Cerebellar cortex (tissue), 1 donor: ENCODE measurements around the gene PTH2R.
"Not testable (repeated sequence)": the region's sequence is repeated elsewhere in the genome, so short reads cannot be mapped to it uniquely, and the experiment has no call there.

Experiments
- DNase-seq: peaks from one replicate; pipeline ENCODE4 v3.0.0-alpha.2; 2015; ENCODE audit warnings: low spot score

PTH2R gene

DNA sequence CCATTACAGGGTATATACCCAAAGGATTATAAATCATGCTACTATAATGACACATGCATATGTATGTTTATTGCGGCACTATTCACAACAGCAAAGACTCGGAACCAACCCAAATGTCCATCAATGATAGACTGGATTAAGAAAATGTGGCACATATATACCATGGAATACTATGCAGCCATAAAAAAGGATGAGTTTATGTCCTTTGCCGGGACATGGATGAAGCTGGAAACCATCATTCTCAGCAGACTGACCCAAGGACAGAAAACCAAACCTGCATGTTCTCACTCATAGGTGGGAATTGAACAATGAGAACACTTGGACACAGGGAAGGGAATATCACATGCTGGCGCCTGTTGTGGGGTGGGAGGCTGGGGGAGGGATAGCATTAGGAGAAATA is 9.8 kb upstream of the PTH2R start:
- not testable (repeated sequence) for DNase-seq

DNA sequence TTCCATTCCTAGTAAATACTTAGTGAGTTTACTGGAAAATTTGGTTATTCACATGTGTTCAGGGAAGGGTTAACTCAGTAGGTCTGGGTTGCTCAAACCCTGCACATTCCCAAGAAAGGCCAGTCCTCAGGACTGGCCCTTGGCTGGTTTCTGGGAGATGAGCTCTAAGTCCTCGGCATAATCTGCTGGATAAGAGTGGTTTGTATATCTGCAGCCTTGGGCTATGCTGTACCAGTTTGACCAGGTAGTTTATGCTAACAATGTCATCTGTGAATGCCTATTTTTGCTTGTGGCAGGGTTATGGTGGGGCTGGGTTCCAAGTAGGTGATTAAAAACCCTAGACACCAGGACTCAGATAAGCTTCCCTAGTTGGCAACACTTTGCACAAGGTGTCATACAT is 7.4 kb upstream of the PTH2R start:
- no peak for DNase-seq

DNA sequence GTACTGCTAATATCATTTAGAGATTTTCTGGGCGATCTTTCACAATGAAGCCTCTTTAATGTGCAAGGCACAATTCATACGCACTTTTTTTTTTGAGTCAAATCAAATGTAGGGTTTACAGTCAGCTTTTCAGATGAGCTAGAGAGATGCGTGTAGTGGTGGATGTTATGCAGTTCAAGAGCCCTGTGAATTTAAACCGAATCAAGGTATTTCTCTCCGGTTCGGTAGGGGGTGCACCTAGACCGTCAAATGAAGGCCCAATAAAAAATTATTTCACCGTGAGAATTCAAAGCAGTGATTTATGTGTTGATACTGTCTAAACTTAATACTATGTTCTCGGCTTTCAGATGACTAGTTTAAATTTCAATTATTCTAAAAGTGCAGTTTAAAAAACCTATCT is 1.1 kb downstream of the PTH2R start:
- peak; percentile 10 for DNase-seq

DNA sequence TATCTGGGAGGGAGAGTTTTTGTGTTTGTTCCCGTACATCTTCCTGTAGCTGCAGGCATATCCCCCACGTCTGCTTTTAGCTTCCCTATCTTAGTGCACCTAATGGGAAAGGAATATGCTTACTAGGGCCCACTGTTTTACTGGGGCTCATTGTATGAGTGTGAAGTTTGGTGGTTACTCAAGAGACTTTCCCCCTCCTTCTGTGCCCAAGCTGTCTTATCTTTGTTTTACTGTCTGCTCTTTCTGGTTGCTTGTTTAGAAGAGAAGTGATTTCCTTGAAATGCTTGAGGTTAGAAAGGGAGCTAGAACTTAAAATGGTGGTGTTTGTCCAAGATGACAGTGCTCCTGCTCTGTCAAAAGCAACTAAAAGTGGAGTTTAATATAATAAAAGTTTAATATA is 7.3 kb downstream of the PTH2R start:
- DNase-seq = no peak

DNA sequence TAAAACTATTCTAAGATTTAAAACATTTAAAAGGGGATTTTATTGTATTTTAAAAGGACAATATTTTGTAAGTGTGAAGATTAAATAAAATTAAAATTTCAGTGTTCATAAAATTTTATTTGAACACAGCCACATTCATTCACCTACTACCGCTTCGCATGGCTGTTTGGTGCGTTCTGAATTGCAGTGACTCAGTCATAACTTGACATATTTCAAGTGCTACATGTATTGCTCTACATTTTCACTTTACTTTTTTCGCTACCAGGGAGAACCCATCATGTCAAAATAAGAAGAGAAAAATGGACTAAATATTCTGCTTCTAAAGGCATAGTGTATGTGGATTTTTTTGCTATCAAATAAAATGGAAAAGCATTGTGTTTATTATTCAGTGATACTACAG is 8.7 kb downstream of the PTH2R start:
- no peak for DNase-seq

DNA sequence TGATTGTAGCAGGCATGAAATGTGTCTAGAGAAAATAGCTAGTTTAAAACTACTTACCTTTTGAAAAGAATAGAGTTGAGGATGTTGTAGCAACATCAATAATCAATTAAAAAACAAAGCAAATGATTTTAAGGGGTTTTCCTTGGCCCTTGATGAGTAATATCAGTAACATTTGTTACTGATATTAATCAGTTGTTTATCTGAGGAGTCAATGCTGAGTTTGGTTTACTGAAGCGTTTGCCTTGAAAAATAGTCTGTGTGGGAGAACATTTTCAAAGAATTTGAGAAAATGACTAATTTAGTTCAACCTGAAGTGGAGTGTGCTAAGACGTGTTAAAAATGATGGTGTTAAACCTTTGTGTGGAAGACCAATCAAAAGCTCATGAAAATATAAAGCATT is 9.3 kb downstream of the PTH2R start:
- no peak for DNase-seq

DNA sequence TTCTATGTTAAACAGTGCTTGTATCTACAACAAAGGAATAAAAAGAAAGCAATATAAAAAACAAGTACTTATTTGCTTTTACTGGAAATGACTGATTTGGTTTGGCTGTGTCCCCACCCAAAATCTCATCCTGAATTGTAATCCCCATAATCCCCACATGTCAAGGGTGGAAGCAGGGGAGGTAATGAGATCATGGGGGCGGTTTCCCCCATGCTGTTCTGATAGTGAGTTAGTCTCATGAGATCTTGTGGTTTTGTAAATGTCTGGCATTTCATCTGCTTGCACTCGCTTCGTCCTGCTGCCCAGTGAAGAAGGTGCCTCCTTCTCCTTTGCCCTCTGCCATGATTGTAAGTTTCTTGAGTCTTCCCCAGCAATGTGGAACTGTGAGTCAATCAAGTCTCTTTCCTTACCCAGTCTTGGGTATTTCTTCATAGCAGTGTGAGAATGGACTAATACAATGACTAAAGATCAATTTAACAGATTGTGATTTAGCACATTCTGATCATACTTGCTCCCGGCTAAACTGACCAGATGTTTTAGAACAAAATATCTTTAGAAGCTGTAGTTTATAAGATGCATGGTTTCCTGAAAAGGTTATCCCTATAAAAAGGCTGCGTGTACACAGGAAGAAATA is 19.9 kb downstream of the PTH2R start:
- DNase-seq = no peak

DNA sequence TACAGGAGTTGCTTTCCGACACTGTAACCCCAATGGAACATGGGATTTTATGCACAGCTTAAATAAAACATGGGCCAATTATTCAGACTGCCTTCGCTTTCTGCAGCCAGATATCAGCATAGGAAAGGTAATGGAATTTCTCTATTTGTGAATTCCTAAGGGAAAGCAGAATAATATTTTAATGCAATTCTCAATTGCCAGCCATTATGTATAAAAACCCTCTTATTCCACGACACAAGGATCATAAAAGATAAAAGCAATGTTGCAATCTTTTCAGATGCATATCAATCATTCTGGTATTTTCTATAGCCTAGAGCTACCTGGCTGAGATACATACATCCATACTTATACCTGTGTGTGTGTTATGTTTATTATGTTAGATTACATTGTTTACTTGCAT is 31.2 kb downstream of the PTH2R start:
- DNase-seq = no peak

DNA sequence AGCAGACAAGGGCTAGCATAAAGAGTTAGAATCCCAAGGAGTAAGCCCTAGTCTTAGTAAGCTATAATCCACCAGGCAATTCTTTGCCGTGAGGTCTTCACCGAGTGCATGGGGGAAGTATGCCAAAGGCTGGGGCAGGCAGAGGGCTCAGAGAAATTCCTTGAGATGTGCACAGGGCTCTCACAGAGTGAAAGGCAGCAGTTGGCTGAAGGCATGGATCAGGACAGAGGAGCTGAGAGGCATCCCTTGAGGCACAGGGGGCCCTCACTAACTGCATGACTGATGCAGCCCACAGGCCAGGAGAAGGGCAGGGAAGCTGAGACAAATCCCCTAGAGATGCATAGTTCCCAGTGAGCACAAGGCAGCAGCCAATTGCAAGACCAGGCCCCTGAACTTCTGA is 34.1 kb downstream of the PTH2R start:
- DNase-seq = no peak

DNA sequence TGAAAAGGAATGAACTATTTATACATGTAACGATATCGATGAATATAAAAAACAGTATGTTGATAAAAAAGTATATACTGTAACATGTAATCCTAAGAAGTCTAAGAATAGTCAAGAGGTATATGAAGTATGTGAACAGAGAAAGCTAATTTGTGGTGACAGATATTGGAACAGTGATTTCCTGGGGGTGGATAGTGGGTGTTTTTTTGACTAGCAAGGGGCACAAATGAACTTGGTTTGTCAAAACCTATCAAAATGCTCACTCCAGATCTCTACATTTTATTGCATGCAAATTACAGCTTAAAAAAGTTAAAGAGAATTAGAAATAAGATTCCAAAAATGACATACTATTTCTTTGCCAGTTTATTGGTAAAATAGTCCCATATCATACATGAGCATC is 35.4 kb downstream of the PTH2R start:
- no peak for DNase-seq

DNA sequence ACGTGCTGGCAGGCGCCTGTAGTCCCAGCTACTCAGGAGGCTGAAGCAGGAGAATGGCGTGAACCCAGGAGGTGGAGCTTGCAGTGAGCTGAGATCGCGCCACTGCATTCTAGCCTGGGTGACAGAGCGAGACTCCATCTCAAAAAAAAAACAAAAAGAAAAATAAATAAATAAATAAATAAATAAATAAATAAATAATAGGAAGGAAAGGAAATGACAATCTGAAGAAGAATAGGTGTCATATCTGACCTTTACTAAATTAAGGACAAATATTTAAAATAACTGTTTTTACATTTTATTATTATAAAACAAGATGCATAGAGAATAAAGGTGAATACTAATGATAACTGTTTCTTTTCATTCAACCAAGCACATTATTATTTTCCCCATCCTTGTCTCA is 40.9 kb downstream of the PTH2R start:
- DNase-seq = not testable (repeated sequence)

DNA sequence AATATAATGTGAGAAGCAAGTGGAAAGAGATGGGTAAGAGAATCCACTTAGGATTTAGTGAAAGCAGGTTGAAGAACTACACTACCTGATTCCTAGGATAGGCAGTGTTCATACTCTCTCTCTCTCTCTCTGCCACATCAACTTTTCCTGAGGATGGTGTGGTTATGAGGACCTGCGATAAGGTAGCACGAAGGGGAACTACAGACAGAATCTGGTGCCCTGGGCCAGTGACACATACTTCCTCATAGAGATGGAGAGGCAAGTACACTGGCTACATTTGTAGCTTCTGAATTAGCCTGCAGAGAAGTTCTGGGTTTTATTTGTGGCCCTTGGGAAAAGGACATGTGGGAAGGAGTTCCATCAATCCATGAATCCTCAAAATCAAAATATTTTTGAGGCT is 44.5 kb downstream of the PTH2R start:
- DNase-seq = no peak

DNA sequence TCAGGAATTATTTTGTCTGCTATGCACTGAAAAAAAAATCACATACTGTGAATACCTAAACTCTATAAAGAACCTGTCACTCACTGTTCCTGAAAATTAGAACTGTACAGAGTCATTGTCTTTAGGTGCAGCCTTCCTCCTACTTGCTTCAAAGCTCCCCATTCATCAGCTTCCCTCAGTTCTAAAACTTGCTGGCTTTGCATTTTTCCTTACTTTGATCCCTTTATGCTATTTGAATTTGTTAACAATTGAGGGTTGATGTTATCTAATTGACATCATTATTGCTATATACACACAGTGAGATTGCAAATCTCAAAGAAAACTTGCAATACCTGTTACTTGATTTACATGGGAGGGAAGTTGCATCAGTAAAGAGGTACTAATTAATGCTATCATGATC is 48.3 kb downstream of the PTH2R start:
- DNase-seq = no peak

DNA sequence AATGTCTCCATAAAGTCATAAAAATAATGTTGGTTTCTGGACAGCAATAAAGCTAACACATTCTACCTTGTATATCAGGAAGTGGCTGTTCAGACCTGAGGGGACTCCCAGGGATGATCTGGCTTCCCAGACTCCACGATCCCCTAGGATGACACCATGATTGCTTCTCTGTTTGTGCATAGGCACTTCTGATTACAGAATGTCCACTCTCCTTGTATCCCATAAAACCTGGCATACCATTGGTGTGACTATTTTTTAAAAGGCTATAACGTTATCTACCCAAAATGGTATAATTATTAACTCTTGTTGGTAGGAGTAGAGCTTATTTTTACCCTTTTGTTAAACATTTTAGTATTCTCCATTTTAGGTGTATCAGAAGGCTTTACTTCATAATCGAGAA is 57.1 kb downstream of the PTH2R start:
- no peak for DNase-seq

DNA sequence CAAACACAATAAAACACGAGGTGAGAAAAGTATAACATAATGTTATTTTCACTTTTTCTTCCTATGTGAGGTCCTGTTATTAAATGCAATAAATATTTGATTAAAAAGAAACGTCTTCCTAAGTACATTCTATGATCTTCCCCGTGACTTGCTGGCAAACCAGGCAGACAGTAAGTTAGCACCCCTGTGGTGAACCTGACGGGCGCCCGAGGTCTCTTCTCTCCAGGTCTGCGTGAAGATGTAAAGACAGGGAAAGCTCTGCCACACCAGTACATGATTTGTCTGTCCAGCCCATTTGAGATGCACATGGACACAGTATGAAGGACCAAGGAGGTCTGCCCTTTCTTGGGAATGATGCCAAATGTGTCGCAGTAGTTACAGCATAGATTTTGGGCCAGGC is 57.6 kb downstream of the PTH2R start:
- DNase-seq = no peak

DNA sequence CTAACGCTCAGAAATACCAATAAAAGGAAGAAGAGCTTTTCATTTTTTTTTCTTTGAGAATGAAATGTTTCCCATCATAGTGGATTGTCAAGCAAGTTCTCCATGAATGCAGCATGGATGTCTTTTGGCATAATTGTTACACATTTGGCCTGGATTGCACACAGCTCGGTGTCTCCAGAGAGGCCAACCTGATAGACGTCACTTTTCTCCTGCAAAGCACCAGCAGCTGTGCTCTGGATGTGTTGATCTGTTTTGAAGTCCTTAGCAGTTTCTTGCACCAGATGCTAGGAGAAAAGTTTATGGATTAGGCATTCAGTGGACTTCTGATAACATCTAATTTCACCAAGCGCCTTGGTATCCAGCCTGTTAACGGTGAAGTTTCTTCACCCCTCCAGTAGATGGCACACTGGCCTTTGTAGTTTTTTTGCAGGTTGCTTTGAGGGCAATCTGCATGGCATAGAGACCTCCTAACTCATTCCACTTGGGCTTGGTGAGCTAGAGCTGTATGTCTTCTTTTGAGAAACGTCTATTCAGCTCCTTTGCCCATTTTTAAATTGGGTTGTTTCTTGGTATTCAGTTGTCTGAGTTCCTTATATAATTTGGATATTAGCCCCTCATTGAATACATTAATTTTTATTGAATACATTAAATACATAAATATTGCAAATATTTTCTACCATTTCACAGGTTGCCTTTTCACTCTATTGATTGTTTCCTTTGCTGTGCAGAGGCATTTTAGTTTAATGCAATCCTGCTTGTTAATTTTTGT is 59.7 kb downstream of the PTH2R start:
- peak; percentile 37 for DNase-seq

DNA sequence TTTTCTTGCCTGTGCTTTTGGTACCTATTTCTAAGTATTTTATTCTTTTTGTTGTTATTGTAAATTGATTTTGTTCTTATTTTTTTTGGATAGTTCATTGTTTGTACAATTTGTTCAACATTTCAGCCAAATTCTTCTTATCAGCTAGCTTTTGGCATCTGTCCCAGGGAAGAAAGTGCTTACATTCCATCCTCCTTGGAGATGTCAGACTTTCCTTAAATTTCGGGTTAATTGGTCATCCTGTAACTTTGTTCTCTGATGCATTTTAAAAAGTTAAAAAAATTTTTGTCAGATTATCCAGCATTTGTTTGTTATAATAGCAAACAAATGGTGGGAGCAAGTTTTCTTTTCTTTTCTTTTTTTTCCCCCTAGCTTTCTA is 60.3 kb downstream of the PTH2R start:
- no peak for DNase-seq

DNA sequence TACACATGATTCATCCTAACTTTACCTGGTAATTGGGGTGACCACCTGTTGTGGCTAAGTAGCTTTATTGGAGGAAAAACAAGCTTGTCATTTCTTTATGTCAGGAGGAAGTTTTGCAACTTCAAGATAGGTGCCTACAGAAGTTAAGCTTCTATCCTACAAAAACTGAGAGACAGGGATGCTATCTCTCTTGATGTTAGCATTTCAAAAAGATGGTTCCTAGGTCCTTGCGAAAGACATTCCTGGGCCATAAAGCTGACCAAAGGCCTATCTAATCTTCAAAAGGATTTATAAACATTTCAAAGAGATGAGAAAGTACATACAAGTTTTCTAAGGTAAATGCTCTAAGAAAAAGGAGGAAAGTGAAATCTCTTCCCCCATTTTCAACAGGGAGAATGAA is 61.0 kb downstream of the PTH2R start:
- no peak for DNase-seq

DNA sequence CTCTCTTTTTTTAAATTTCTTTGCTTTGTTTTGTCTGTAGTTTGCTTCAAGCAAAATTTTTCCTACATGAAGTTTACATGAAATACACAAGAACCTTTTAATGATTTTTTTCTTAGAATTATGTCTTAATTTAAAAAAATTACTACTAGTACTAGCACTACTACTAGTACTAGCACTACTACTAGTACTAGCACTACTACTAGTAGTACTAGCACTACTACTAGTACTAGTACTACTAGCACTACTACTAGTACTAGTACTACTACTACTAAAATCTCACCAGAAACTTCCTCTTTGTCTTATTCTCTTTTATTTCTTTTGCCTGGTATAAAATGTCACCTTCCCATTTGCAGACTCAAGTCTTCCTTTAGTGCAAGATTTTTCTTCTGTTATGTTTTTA is 71.1 kb downstream of the PTH2R start:
- DNase-seq = no peak

DNA sequence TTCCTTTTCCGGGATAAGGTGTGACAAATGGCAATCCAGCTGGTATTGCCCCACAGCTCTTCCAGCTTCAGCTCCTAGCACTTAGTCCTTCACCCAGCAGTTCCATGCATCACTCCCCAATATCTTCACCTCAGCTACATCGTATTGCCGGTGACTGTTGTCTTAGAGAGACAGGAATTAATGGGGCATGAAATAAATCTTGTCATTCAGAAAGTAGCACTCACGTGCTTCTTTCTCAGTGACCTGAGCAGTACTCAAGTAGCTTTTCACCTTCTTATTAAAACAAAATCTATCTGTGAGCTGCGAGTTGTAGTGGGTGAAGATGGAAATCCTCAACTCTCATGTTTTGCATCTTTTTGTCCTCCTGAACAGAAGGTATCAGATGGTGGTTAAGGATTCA is 72.8 kb downstream of the PTH2R start:
- DNase-seq = no peak

DNA sequence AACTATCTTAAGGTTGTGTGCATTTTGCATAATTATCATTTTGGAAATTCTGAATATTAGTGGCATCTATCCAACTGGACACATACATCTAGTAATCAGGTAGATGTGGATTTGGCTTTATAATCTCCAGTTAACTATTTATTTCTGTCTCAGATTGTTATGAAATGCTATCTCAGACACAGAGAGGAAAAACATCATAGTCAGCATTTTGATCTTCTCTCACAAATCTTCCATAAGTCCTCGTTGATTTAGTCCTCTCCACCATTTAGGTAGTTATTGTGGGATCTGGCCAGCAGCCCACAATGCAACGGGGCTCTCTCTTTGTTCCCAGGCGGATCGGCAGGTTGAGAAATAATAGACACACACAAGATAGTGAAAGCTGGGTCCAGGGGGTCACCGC is 75.4 kb downstream of the PTH2R start:
- not testable (repeated sequence) for DNase-seq

DNA sequence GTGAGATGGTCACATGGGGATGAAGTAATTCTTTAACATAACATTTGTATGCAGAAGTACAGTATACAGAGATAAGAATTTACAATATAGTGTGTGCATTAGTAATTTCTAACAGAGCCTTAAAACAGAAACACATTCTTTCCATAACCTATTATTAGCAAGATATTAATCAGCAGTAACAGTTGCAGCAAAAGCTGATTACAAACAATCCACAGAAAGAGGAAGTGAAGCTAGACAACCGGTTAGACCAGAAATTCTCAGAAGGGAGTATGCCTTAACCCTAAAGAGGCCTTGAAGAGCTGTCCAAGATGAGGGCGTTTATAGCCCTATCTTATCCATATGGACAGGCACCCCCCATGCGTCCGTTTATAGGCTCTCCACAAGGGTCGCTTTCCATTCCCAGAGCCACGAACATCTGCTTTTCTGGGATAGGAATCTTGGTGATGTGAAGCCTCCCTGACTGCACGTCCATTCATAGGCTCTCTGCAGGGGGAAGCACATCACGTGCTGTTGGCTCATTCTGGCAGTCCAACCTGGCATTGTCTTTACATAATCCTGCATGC is 75.9 kb downstream of the PTH2R start:
- DNase-seq = not testable (repeated sequence)

DNA sequence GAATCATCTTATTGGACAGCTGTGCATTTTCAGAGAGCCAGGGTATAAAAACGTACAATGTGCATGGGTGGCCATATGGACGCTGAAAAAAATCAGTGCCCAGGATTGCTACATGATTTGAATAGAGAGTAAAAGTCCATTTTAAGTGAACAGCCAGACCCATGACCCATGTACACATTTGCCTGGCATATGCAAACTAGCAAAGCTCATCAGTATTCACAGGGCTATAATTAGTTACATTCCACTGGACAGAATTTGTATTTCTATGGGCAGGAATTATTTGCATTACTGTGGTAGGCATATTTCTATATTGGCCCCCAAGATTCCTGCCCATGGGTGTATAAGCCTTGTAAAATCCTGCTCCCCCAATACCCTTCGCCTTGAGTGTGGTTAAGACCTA is 78.8 kb downstream of the PTH2R start:
- no peak for DNase-seq
